EL (cell line): Measurements from ENCODE around the gene PERM1.

Source experiments
- DNase-seq: peaks from one replicate; pipeline ENCODE4 v3.0.0-alpha.2; 2016

PERM1 gene

DNA sequence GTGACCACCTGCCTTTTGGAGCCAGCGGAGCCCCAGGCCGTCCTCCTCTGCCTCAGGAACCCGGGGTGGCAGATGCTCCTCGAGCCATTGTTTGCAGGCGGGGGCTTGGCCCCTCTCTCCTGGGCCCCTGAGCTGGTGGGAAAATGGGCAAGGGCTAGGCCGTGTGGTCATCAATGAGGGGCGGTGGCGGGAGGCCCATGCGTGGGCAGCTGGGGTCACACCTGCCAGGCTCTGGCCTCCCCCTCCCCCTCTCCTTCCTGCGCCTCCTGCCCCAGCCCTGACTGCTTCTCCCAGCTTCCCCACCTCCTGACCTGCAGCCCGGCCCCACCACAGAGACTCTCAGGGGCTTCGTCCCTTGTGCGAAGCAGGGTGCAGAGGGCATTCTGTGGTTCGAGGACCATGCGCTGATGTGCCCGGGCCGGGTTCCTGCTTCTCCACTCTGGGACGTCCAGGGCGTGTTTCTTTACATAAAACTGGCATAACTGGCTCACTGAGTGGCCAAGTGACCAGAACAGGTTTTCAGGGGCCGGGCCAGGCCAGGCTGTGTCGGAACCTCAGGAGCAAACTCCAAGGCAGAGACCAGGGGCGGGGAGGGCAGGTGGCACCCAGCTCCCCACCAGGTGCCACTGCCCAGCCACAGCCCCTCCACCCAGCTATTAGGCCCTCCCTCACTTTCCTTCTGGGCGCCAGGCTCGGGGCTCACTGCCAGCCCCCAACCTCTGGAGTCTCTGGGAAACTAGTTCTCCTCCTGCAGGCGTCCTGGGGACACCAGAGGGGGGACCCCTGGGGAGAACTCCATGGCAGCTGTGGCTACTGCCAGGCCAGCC, 48.9 kb downstream of the PERM1 start:
- DNase-seq = no peak

DNA sequence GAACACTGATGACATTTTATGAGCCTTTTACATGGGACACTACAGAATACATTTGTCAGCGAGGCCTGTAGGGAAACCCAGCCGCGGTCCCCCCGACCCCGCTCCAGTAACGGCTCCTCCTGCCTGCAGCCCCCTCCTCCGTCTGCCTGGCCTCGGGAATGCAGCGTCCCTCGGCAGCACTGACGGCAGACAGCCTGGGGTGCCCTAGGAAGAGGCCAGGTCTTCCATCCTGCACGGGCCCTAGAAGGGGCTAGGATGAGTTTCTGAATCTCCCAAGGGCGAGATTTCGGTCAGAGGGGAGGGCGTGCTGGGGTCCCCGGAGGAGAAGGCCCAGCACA, 49.8 kb downstream of the PERM1 start:
- DNase-seq = no peak

DNA sequence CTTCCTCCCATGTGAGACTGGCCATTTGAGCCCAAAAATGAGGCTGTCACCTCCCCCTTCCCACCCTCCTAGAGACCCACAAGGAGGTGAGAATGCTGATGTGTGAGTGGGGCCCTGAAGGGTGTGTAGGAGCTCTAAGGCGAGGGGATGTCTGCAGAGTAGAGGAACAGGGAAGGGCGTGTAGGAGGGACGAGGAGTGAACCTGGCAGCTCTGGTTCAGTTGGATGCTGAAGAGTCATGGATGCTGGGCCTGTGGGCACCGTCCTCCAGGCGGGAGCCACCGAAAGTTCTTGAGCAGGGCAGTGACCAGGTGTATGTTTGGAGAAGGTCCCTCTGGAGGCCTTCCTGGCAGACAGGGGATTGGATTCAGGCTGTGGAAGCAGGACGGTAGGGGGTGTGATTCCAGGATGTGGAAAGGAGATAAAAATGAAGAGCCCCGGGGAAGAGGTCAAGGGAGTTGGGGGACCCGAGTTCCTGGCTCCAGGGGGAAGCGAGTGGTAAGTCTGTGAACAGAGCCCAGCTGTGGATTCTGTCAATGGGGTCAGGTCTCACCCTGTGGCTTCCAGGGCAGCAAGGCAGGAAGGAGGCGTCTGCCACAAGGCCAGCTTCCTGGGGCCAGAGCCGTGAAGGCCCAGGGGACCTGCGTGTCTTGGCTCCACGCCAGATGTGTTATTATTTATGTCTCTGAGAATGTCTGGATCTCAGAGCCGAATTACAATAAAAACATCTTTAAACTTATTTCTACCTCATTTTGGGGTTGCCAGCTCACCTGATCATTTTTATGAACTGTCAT, 50.3 kb downstream of the PERM1 start:
- no peak for DNase-seq

DNA sequence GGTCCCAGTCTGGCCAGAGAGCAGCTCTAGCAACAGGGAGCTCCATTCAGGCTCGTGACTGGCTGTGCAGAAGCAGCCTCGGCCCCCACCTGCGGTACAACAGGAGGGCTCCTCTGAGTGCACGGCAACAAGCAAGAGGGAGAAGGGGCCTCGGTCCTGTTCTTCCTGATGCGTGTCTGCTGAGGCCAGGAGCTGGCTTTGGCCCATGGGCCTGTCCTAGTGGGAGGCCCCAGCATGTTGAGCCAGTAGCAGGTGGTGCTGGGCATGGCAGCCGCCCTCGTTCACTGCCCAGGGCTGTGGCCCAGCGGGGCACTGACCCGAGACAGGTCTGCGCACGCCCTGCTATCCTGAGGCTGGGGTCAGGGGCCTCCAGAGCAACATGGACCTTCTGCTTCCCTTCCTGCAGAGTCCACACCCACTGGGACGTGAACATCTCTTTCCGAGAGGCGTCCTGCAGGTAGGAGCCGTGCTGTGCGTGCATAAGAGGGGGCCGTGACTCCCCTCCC, 51.2 kb downstream of the PERM1 start:
- DNase-seq = no peak

DNA sequence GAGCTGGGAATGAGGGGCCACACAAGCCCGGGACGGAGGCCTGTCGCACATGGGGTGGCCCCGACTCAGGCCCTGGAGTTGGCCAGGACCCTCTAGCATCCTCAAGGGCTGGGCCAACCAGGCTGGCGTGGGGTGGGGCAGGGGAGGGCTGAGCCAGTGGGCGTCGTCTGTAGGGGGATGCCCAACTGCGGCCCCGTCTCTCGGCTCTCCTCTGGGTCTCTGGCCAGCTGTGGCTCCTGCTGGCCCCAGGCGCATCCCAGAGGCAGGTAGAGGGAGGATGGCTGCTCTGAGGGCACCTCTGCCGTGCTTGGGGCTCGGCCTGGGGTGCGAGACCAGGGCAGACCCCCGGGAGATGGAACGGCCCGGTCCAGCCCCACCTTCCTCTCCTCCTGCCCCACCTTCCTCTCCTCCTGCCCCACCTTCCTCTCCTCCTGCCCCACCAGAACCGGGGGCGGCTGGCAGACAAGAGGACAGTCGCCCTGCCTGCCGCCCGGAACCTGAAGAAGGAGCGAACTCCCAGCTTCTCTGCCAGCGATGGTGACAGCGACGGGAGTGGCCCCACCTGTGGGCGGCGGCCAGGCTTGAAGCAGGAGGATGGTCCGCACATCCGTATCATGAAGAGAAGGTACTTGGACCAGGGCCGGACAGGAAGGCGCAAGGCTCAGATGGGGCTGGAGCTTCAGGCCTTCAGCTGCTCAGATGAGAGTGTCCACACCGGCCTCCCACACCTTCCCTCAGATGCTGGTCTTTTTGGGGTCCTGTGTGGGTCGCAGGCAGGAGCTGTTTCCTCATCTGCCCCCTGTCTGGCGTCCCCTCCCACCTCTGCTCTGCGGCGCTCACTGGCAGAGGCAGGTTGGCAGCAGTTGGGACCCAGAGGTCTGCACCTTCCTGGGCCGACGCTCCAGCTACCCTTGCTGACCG, 51.9 kb downstream of the PERM1 start:
- no peak for DNase-seq

DNA sequence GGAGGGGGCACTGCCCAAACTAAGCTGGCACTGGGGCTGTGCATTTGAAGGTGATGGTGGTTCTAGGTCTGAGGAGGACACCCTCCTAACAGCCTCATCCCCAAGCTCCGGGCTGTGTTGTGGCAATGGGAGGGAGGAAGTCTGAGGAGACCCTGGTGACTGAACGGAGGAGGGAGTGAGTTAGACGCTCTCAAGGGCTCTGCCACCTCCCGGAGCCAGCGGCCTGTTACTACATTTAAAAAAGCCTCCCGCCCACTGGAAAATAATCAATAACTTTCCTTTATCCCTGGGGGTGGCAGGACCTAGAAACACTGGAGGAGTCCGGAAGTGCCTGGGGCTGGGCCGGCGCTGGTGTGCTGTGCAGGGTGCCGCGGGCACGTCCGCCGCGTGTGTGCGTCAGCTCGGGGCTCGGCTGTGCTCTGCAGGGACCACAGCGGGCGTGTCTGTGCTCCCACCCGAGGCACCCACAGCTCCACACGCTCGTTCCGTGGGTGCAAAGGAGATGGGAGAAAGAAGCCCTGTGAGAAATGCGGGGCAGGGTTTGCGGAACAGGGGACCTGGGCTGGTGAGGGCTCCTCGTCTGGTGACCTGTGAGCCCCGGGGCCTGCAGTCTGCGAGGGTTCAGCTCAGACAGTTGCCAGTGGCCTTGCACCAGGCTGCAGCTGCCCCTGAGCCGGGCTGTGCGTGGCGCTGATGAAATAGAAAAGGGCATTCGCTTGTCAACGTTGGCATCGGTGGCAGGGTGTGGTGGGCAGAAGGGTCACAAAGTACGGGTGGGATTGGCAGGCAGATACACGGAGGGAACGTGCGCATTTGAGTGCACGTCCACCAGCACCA, 52.9 kb downstream of the PERM1 start:
- DNase-seq = no peak

DNA sequence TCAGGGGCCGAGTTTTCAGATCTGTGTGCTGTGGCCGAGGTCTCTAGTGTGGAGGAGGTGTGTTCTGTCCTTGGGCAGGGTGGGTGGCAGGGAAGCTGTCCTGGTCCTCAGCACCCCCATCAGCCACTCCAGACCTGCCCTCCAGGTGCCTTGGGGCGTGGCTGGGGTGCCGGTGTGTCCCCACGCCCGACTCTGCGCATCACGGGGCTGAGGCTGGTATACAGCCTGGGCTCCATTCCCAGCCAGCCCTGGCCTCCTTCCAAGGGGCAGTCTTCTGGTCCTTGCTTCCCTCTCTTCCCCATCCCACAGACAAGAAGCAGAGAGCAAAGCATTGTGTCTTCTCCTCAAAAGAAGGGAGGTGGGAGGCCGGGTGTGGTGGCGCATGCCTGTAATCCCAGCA, 54.1 kb downstream of the PERM1 start:
- no peak for DNase-seq

DNA sequence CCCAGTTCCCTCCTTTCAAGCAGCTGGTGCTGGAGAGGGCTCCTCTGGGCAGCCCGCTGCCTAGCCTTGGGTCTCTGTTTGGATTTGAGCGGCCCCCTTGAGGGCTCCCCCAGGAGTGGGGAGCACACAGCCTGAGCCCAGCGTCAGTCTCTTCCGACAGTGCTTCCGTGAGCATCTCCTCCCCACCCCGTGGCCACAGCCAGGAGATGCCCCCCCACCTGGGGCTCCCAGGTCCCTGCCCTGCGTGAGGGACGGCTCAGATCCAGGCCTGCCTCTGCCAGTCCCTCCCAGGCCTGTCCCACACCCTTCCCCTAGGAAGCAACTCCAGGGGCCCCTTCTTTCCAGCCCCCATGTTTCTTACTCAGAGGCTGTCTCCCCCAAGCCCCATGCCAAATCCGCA, 54.7 kb downstream of the PERM1 start:
- no peak for DNase-seq

DNA sequence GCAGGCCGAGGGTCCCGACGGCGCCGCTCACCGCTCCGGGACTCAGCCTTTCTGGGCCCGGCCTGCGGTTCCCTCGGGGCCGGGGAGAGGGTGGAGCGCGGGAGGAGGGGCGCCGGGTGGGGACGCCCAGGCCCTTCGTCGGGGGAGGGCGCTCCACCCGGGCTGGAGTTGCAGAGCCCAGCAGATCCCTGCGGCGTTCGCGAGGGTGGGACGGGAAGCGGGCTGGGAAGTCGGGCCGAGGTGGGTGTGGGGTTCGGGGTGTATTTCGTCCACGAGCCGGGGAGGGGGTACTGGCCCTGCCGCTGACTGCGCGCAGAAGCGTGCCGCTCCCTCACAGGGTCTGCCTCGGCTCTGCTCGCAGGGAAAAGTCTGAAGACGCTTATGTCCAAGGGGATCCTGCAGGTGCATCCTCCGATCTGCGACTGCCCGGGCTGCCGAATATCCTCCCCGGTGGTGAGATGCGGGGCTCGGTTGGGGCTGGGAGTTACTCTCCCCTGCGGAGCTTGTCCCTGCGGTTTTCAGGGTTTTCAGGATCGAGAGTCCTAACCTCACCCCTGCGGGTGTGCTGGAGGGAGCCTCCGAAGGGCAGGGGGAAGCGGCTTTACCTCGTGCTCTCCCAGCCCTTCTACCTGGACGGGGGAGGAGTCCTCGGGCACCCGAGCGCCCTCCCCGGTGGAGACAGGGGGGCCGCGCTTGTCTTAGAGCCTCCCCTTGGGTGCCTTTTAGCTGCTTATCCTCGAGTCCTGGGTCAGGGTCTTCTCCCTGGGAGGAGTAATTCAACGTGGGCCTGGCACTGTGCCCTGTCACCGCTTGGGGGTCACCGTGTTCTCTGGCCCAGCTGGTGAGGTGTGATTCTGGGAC, 56.1 kb downstream of the PERM1 start:
- DNase-seq = peak; percentile 60
